Measurements from ENCODE around the gene AUH.

- TF ChIP-seq EGR1 (IDR thresholded peaks at IDR 0.05; ENCODE audit: low read depth) (no peak), ZFX (IDR thresholded peaks at IDR 0.05) (no peak), MAX (IDR thresholded peaks at IDR 0.05) (no peak), CTCF (IDR thresholded peaks at IDR 0.05 in 2 of 3, conservative IDR thresholded peaks at IDR 0.05 in 1 of 3; ENCODE audit: borderline replicate concordance in 1 of 3, insufficient read depth in 1 of 3, low read depth in 2 of 3, low read length in 2 of 3) (no peak), EZH2 (IDR thresholded peaks at IDR 0.05) (no peak), POLR2AphosphoS5 (IDR thresholded peaks at IDR 0.05; ENCODE audit: low read depth, low read length) (no peak)
Observed at GRCh38 chr9:91191411-91192380, 170.0 kb downstream of the AUH start.

Measured in HCT116 (cell line).